Measurements from ENCODE around the gene PPFIA3. TPM values are rescaled to one million over a fixed set of nuclear protein-coding genes. Genes with fewer than 3 reads are reported as not detected.

Gene PPFIA3
- total RNA-seq, 1 experiment from 2014 or later = 28.1 TPM

- BruUV-seq (replicated peaks) = no TSS peak
- Histone ChIP-seq H3K9me3 (ENCODE audit: control insufficient read depth in 1 of 2, insufficient read depth in 1 of 2, low read depth in 1 of 2, low read length in 2 of 2) (peaks cover 0 to 3% of the 10 kb centered on the region in 2 experiments; a peak in 1 of 4 replicates), H3K36me3 (ENCODE audit: control insufficient read depth in 1 of 2, insufficient read depth in 2 of 2, low read length in 2 of 2) (peaks cover 5 to 21% of the 10 kb centered on the region in 2 experiments; a peak in 3 of 4 replicates), H3K27me3 (ENCODE audit: insufficient read depth, low read length) (no peaks in the 10 kb centered on the region), H4K20me1 (ENCODE audit: insufficient read depth) (no peaks in the 10 kb centered on the region), H3K9ac (ENCODE audit: low read length) (no peak overlapping the region), H3K79me2 (ENCODE audit: insufficient read depth, low read length) (no peaks in the 10 kb centered on the region), H3K4me3 (replicated peaks in 1 of 2; ENCODE audit: low read depth in 1 of 2, low read length in 2 of 2) (no peak overlapping the region), H3K27ac (ENCODE audit: low read depth, low read length) (no peak overlapping the region), H3K9me2 (ENCODE audit: insufficient read depth) (no peaks in the 10 kb centered on the region), H3K4me2 (ENCODE audit: low read length) (no peak overlapping the region), H2AFZ (ENCODE audit: low read depth, low read length, poor library complexity, severe bottlenecking) (no peak overlapping the region), H3K4me1 (ENCODE audit: control insufficient read depth in 1 of 2, insufficient read depth in 2 of 2, low read length in 2 of 2) (no peaks in the 10 kb centered on the region)
- RAD21 ChIA-PET (ENCODE audit: low non-redundant PET in 1 of 2, low total read pairs in 2 of 2, uncharacterized antibody in 2 of 2, unreplicated experiment in 2 of 2) = no interaction called here
- intact Hi-C loops (cut with micrococcal nuclease) = no loop called here
- no peak for TF ChIP-seq ELF1 (IDR thresholded peaks at IDR 0.05; ENCODE audit: borderline replicate concordance, low read depth)
- TF ChIP-seq TCF7L2 (IDR thresholded peaks at IDR 0.05; ENCODE audit: borderline replicate concordance, extremely low read depth, insufficient read depth, insufficient read length) = no peak
- no peak for TF ChIP-seq RAD21 (IDR thresholded peaks at IDR 0.05; ENCODE audit: low read depth)
- no peak for TF ChIP-seq SRF (IDR thresholded peaks at IDR 0.05; ENCODE audit: low read depth)
- no peak for TF ChIP-seq ZBTB33 (IDR thresholded peaks at IDR 0.05; ENCODE audit: extremely low read depth, insufficient replicate concordance, low read length)
- TF ChIP-seq EZH2 (IDR thresholded peaks at IDR 0.05) = no peak
- no peak for TF ChIP-seq POLR2A (IDR thresholded peaks at IDR 0.05; ENCODE audit: borderline replicate concordance, extremely low read depth, insufficient read depth, insufficient read length)
- TF ChIP-seq MAX (IDR thresholded peaks at IDR 0.05) = no peak
- no peak for TF ChIP-seq ZFX (IDR thresholded peaks at IDR 0.05)
- no peak for TF ChIP-seq POLR2AphosphoS5 (IDR thresholded peaks at IDR 0.05; ENCODE audit: low read depth, low read length)
- TF ChIP-seq SP1 (IDR thresholded peaks at IDR 0.05; ENCODE audit: low read depth) = no peak
- no peak for TF ChIP-seq YY1 (IDR thresholded peaks at IDR 0.05; ENCODE audit: extremely low read depth, insufficient replicate concordance, low read depth, low read length)
- TF ChIP-seq EZH2phosphoT487 (IDR thresholded peaks at IDR 0.05; ENCODE audit: borderline replicate concordance) = no peak
- no peak for TF ChIP-seq FOSL1 (IDR thresholded peaks at IDR 0.05; ENCODE audit: low read depth)
- no peak for TF ChIP-seq EGR1 (IDR thresholded peaks at IDR 0.05; ENCODE audit: low read depth)
- no peak for TF ChIP-seq ZNF274 (IDR thresholded peaks at IDR 0.05; ENCODE audit: low read depth, low read length)
- DNase-seq (ENCODE audit: low read depth, low spot score) (no peak), ATAC-seq (no peak)
- CTCF ChIA-PET = no interaction called here
- POLR2A ChIA-PET = no interaction called here
Measured at GRCh38 chr19:49190781-49191180, 71.4 kb downstream of the PPFIA3 start.
